ENCODE results near the gene MATN4.

- no peak for TF ChIP-seq POLR2A (IDR thresholded peaks at IDR 0.05)
- TF ChIP-seq CTCF (IDR thresholded peaks at IDR 0.05), result no peak
These were observed 44.6 kb upstream of the MATN4 start for GRCh38 chr20:45352729-45353128.
